D721Med (cell line): ENCODE data around the gene NAA15.
"Not testable (repeated sequence)": the region's sequence is repeated elsewhere in the genome, so short reads cannot be mapped to it uniquely, and the experiment has no call there.

Experiments
- DNase-seq: peaks from one replicate; pipeline ENCODE4 v3.0.0; 2011; ENCODE audit warnings: low spot score; ENCODE audit not compliant: insufficient read length
- FAIRE-seq: peaks from 2 replicates; lab custom pipeline; 2011; peaks lifted over from hg19 to GRCh38; lab: Jason Lieb, UNC
- CTCF ChIP-seq: IDR thresholded peaks from 2 replicates; pipeline ENCODE4 v1.5.1; 2012; ENCODE audit warnings: mild to moderate bottlenecking, control low read depth; ENCODE audit not compliant: insufficient read depth; ENCODE audit errors: missing control alignments

Gene NAA15

GRCh38 chr4:139457318-139457717, 156.0 kb downstream of the NAA15 start:
- TF ChIP-seq CTCF = no peak
- no peak for DNase-seq
- no peak for FAIRE-seq

GRCh38 chr4:139458543-139458942, 157.2 kb downstream of the NAA15 start:
- no peak for FAIRE-seq
- DNase-seq = no peak
- TF ChIP-seq CTCF = no peak

- DNase-seq (no peak), FAIRE-seq (no peak)
- no peak for TF ChIP-seq CTCF
These were observed 157.7 kb downstream of the NAA15 start for GRCh38 chr4:139458999-139459398.

GRCh38 chr4:139460565-139460964, 159.3 kb downstream of the NAA15 start:
- DNase-seq = no peak
- TF ChIP-seq CTCF = no peak
- FAIRE-seq = no peak

GRCh38 chr4:139461022-139461628, 159.8 kb downstream of the NAA15 start:
- no peak for TF ChIP-seq CTCF
- DNase-seq (no peak), FAIRE-seq (no peak)

- DNase-seq = not testable (repeated sequence)
These were observed 163.2 kb downstream of the NAA15 start for GRCh38 chr4:139464512-139464911.

GRCh38 chr4:139465922-139466321, 164.6 kb downstream of the NAA15 start:
- FAIRE-seq (no peak), DNase-seq (no peak)
- TF ChIP-seq CTCF = no peak

More at GRCh38 chr4:139464512-139464911, 163.2 kb downstream of the NAA15 start:
- not testable (repeated sequence) for FAIRE-seq

- DNase-seq, FAIRE-seq: not testable (repeated sequence)
These were observed 167.5 kb downstream of the NAA15 start for GRCh38 chr4:139468756-139469155.
